Measurements from ENCODE around the gene ZNF549.
"Not testable (repeated sequence)": the region's sequence is repeated elsewhere in the genome, so short reads cannot be mapped to it uniquely, and the experiment has no call there.

Gene ZNF549

DNA sequence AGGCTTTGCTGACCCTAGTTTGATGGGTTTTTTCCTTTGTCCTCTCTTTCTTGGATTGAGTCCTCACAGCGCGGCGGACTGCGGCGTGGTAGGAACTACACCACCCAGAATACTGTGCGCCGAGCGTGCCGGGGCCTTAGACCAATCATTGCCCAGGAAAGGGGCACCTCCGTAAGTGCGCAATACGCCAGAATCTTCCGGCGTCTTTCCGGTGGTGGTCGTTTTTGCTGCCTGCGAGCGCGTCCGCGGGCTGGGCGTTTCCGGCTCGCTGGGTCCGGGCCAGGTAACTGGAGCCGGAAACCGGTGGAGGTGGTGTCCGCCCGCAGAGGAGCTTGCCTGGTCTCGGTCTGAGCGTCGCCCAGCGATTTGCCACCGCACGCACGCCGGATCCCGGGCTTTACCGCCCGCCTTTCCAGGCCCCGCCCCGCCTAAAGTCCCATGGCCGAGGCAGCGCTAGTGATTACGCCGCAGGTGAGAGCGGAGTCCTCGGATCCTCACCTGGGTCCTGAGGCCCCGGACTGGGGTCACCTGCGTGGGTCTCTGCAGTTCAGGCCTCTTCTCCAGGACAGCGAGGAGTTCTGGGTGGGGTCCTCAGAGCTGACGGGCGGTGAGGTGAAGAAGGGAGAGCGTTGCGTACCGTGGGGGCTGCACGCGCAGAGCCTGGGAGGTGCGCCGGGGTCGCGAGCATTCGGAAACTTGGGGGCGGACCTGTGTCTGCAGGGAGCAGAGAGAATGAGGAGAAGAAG, at the start of gene ZNF549:
ZNF549 (plus strand) TSS at position 221 of the 746 bp plus-strand sequence; CDS start at position 439, 218 bp downstream.
- DNase-seq = peak; percentile 95

DNA sequence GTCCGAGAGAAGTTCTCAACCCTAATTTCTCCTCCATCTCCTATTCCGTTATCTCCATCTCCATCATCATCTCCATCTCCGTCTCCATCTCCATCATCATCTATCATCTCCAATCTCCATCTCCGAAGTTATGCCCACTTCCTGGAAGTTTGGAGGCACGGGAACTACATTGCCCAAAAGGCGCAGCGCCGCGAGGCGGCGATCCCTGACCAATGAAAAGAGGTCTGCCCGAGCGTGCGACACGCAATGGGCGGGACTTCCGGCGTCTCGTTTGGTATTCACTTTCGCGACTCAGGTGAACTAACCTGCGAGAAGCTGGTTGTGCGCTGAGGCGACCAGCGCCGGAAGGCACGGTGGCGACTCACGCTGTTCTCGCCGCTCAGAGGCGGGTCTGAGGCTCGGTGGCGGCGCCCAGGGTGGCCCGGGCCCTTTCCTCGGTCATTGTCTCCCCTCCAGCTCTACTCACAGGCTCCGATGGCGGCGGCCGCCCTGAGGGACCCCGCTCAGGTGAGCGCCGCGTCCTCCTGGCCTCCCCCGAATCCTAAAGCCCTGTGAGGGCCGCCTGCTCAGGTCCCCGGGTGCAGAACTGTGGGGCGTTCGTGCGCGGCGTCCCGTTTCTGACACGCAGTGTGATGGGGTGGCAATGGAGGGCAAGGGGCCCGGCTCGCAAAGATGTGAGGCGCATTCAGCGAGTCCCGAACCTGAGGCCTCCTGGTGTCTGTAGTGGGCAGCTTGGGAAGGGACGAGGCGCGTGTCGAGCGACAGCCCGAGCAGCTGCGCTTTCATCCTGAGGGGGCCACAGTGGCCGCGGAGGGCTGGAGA, 39.5 kb upstream of the ZNF549 start, which contains the start of gene ZNF419:
ZNF419 (plus strand) TSS at position 274 of the 822 bp plus-strand sequence; CDS start at position 475, 201 bp downstream.
- DNase-seq = peak; percentile 93

DNA sequence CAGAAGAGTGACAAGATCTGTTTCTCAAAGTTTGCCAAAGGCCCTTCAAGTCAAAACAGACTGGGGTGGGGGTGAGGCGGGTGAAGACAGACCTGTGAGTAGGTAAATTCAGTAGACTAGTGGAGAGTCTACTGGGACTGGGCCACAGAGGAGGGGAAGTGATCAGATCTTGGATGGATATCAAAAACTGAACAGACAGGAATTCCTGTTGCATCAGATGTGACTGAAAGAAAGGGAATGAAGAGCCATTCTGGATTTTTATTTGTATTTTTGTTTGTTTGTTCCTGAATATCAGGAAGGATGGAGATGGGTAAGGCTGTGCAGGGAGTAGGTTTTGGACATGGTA, 38.9 kb upstream of the ZNF549 start:
- DNase-seq = not testable (repeated sequence)

DNA sequence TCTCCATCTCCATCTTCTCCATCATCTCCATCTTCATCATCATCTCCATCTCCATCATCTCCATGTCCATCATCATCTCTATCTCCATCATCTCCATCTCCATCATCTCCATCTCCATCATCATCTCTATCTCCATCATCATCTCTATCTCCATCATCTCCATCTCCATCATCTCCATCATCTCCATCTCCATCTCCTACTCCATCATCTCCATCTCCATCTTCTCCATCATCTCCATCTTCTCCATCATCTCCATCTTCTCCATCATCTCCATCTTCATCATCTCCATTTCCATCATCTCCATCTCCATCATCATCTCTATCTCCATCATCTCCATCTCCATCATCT, 27.9 kb upstream of the ZNF549 start:
- DNase-seq = not testable (repeated sequence)

DNA sequence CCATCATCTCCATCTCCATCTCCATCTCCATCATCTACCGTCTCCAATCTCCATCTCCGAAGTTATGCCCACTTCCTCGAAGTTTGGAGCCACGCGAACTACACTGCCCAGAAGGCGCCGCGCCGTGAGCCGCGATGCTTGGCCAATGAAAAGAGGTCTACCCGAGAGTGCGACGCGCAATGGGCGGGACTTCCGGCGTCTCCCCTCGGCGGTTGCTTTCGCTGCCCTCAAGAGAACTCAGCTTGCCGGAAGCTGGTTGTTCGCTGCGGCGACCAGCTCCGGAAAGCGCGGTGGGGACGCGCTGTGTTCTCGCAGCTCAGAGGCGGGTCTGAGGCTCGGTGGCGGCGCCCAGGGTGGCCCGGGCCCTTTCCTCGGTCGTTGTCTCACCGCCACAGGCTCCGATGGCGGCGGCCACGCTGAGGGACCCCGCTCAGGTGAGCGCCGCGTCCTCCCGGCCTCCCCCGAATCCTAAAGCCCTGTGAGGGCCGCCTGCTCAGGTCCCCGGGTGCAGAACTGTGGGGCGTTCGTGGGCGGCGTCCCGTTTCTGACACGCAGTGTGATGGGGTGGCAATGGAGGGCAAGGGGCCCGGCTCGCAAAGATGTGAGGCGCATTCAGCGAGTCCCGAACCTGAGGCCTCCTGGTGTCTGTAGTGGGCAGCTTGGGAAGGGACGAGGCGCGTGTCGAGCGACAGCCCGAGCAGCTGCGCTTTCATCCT, 27.3 kb upstream of the ZNF549 start, which contains the start of gene ZNF773:
ZNF773 (plus strand) TSS at position 259 of the 716 bp plus-strand sequence; CDS start at position 402, 143 bp downstream.
- DNase-seq = peak; percentile 83

DNA sequence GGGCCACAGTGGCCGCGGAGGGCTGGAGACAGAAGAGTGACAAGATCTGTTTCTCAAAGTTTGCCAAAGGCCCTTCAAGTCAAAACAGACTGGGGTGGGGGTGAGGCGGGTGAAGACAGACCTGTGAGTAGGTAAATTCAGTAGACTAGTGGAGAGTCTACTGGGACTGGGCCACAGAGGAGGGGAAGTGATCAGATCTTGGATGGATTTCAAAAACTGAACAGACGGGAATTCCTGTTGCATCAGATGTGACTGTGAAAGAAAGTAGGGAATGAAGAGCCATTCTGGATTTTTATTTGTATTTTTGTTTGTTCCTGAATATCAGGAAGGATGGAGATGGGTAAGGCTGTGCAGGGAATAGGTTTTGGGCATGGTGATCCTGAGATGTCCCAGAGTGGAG, 26.8 kb upstream of the ZNF549 start:
- DNase-seq = not testable (repeated sequence)

DNA sequence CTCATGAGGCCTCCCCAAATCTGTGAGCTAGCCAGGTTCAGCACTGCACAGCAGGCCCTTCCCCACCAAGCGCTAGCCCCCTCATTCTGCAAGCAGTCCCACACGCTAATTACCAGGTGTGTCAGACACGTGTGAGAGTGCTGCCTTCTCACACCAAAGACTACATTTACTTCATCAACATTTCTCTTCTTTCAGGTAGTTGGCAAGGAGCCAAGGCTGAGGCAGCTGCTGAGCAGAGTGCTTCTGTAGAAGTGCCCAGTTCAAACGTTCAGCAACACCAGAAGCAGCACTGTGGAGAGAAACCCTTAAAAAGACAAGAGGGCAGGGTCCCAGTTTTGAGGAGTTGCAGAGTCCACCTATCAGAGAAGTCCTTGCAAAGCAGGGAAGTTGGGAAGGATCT, 21.0 kb upstream of the ZNF549 start:
- DNase-seq = no peak

DNA sequence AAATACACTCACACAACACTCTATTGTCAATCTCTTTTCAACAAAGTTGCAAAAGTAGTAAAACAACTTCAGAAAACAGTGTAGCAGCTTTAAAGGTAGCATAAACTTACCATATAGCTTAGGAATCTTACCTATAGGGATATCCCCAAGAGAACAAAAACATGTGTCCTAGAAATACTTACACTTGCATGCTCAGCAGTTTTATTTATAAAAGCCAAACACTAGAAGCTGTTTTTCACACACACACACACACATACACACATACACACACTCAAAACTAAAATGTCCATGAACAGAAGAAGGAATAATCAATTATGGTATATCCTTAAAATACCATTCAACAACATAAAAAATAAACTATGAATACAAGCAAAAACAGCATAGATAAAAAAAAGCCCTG, 15.7 kb upstream of the ZNF549 start:
- no peak for DNase-seq

DNA sequence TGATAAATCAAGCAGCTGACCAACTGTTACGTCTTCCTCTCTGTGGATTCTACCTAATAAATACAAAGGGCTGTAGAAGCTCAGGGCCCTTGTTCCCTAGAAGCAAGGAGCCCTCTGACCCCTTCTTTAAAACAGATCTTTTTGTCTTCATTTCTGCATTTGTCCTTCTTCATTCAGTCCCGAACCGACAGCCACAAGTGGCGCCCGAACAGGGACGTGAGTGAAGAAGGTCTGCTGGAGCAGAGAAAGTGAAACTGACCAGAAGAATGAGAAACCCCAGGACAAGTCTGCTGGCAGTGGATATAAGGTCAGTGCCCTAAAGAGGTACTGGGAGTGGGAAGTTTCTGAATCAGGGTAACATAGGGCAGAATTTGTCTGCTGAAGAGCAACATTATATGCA, 14.3 kb upstream of the ZNF549 start:
- no peak for DNase-seq

DNA sequence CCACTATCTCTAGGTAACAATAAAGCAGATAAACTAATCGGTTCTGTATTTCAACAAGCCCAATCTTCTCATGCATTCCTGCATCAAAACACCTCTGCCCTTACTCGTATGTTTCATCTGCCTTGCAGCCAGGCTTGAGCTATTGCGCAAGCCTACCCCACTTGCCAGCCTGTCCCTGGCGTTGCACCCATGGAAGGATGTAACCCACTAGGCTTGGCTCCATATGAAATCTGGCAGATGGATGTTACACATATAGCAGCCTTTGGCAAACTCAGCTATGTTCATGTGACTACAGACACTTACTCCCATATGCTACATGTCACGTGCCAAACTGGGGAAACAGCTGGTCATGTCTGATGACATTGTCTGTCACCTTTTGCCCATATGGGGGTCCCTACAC, 11.9 kb upstream of the ZNF549 start:
- no peak for DNase-seq

DNA sequence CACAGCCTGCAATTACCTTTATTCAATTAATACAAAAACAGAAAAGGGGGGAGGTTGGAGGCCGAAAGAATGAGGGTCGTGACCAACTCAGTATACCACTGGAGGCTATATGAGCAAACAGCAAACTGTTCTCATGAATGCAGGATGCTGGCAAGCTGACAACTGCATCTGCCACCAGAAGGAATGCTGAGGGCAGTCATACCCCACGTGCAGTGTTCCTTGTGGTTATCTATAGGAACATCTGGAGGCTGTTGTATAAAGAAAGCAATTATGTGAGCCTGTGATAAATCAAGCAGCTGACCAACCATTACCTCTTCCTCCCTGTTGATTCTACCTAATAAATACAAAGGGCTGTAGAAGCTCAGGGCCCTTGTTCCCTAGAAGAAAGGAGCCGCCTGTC, 9.1 kb upstream of the ZNF549 start:
- DNase-seq = not testable (repeated sequence)

DNA sequence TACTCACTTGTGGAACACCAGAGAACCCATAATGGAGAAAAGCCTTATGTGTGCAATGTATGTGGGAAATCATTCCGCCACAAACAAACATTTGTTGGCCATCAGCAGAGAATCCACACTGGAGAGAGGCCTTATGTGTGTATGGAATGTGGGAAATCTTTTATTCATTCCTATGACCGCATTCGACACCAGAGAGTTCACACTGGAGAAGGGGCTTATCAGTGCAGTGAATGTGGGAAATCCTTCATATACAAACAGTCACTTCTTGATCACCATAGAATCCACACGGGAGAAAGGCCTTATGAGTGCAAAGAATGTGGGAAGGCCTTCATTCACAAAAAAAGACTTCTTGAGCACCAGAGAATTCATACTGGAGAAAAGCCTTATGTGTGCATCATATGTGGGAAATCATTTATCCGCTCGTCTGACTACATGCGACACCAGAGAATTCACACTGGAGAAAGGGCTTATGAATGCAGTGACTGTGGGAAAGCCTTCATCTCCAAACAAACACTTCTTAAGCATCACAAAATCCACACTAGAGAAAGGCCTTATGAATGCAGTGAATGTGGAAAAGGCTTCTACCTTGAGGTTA, 10.9 kb downstream of the ZNF549 start:
- DNase-seq = no peak

DNA sequence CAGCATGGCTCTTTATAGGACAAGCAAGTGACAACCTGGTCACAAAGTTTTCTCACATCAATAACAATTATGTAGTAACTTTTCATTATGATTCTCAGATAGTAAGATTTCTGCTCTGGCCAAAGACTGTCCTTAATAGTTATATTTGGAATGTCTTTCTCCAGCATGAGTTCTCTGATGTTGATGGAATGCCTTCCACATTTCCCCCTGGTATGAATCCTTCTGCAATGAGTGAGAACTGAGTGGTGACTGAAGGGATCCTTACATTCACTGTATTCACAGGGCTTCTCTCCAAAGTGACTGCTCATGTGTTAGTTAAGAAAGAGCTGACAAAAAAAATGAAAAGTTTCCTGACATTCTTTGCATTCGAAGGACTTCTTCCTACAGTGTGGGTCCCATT, 19.4 kb downstream of the ZNF549 start:
- no peak for DNase-seq

DNA sequence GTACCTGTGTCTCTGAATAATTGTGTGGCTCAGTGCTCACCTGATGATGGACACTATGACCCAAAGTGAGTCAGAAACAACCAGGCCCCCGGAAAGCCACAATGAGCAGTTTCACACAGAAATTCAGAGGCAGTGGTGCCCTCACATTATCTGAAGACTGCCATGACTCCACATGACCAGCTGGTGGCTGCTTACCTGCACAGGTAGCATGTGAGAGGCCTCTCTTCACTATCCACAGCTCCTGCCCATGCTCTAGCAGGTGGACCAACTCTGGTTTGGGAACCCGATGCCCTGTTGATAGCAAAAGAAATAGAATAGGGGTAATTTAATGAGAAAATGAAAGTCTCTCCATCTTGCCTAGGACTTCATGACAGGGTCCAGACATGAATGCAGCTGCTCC, 25.3 kb downstream of the ZNF549 start:
- no peak for DNase-seq

DNA sequence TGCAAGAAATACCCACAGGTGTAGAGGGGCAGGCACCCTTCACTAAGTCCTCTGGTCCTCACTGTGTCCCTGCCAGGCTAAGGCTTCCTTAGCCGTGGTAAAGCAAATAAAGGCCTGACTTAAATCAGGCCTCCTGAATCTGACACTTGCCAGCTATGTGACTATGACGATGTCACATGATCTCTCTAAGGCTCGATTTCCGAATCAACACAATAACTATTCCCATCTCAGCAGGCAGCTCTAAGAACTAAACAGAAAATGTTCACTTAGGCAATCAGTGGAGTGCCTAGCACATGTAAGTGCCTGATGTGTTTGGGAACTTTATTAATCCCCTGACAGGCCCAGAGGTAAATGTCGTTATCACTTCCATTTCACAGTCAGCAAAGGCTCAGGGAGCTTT, 30.5 kb downstream of the ZNF549 start:
- no peak for DNase-seq

DNA sequence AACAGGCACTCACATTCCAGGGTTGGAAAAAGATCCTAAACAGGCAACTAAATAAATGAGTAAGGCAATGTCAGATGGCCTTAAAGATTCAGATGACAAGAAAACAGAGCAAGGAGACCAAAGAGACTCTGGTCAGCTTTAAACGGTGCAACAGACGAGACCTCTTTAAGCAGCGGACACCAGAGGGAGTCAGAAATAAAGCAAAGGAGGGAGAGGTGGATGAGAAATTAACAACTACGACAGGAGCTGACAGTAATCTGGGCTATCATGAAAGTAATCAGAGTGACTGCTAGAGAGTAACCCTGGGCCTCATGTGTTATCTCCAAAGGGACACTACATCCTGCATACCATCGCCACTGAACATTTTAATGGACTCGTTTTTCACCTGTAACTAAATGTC, 31.4 kb downstream of the ZNF549 start:
- DNase-seq = no peak

DNA sequence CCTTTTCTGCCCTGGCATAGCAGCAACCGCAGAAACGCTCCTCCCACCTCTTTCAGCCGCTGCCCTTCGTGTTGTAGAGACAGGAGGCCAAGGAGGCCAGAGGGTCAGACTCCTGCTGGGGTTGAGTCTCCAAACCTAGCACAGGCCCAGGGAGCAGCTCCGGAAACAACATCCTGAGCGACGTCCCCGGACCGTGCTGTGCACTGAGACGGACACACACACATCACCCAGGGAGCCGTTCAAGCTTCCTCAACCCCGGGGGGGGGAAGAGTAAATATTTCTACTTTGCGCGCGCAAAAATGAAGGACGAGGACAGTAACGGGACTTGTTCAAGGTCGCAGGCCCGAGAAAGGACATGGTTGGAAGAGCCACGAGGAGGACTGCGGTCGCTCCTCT, 31.9 kb downstream of the ZNF549 start:
- DNase-seq = peak; percentile 3

DNA sequence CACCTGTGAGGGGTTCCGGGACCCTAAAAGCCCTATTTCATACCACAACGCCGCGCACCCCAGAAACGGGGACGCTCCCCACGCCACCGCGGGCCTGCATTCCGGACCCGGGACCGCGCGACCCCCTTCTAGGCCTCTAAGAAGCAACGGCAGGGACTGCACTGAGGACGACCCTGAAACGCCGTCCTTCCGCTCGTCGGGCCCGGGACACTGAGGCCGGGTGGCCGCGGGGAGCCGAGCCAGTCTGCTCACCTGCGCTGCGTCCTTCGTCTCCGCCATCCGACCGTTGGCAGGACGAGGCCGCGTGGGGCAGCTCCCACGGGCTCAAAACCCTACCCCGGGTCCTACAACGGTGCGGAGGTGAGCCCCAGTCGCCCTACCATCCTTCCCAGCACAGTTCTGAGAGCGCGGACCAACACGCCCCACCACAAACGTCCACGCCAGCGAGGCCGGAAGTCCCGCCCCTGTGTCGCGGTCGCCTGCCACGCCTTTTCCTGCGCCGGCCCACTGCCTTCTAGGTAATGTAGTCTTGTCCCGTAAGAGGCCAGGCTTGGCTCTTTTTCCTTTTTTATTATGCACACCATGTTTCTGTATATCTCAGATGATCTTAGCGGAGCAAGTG, 32.4 kb downstream of the ZNF549 start, which contains the start of gene ZNF550:
ZNF550 (minus strand) TSS at position 460 of the 622 bp plus-strand sequence; CDS start at position 279, 181 bp downstream.
- peak; percentile 62 for DNase-seq

DNA sequence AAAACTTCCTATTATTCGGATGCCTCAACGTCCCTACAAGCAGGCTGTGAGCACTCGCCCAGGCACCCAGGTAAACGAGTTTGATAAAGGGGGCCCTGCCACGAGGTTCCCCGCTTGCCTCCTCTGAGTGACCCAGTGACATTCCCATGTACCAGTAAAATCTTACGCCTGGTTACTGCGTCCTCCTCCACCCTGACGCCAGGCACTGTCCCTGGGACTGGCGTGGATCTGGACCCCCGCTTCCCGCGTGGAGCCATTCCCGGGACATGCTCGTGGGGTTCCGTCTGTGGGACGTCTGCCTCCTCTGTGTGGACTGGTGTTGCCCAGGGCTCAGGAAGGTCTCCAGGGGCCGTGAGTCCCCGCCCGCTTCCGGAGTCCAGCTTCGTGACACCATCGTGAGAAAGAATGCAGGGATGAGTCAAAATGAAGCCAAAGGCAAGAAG, 32.9 kb downstream of the ZNF549 start:
- DNase-seq = no peak

DNA sequence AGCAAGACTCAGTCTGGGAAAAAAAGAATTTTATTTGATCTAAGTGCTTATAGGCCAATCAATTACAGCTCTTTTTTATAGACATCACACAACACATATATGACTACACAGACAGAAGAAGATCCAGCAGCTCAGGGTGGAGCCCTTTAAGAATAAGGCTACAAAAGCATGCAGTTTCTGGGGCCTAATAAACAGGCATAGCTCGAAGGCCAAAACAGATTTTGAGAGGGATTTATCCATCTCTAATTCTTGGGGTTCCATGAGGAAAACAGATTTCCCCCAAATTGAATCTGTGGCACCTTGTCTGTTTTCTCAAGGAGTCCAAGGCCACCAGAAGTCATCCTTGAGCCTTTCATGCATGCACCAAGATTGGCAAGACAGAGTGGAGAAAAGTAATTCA, 36.4 kb downstream of the ZNF549 start:
- DNase-seq = no peak

DNA sequence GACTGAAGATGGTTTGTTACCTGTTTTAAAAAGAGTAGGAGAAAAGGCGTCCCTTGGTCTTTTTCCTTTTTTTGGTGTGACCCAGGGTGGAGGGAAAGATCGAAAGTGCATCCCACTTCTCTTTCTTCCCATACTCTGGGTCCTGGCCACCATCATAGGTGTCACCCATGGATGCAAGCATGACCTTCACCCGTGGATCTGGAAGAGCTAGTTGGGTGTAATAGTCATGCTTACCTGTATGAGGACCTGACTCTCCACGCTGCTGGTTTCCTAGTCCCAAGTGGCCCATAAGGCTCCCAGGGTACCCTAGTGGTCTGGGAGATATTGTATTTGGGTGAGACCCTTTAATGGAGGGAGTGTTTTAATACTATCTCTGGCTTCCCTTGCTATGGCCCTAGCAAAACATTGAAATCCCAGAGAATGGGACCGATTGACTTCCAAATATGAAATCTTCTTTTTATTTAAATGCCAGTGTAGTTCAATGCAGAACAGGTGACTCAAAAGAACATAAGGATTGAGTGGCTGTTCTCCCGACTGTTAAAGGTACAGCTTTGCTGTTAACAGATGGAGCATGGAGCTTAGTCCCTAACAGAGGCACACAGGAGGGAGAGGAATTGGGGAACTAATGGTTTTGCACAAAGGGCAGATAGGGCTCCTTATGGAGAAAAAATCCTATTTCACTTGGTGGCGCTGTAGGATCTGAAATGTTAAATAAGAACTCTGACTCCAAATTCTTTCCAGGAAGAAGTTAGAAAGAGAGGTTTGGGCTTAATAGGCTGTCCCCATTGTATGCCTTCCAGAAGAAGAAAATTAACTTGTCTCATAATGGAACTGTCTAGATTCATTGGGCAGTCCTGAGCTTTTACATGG, 39.5 kb downstream of the ZNF549 start:
- DNase-seq = no peak

Data from NCI-H774 (cell line).